GM12878 (cell line): Measurements from ENCODE around the gene PAK5. TPM values are rescaled to one million over a fixed set of nuclear protein-coding genes. Genes with fewer than 3 reads are reported as not detected.

Source experiments
- CEBPB ChIP-seq, 2 experiments: fragments of 150-350 bp in 1 of 2; IDR thresholded peaks; 2 replicates each; pipeline ENCODE4 v1.6.1; 2012 to 2014; ENCODE audit warnings: low read depth in 2 of 2, low read length in 2 of 2, borderline replicate concordance in 1 of 2, inconsistent platforms in 1 of 2
- CHD1 ChIP-seq: IDR thresholded peaks from 2 replicates; pipeline ENCODE4 v1.6.1; 2012; ENCODE audit warnings: low read depth, low read length, improper control_type of control experiment
- CHD4 ChIP-seq: fragments of 200-600 bp; sonication (generic); IDR thresholded peaks from 2 replicates; pipeline ENCODE4 v1.6.1; 2016; ENCODE audit warnings: mild to moderate bottlenecking
- SMC3 ChIP-seq: IDR thresholded peaks from 2 replicates; pipeline ENCODE4 v1.6.1; 2011; ENCODE audit warnings: low read length, improper control_type of control experiment, borderline replicate concordance
- polyA plus RNA-seq, 11 experiments: library from polyadenylated mRNA; depleted of rRNA in 4 of 11; unstranded in 6 of 11; stranded (reverse) in 5 of 11; fragments of >200 nt; fragmentation: Nextera tagmentation in 4 of 11; fragmentation: Illumina TruSeq in 1 of 11; extraction: Ambion mirVana in 4 of 11; extraction: Trizol in 1 of 11; gene quantifications; 1 replicate in 1 of 11; 2 replicates in 10 of 11; pipeline versions ENCODE4 v1.2.1 to v1.2.3, GENCODE V29; 2011 to 2016; ENCODE audit warnings: inconsistent platforms in 2 of 11, missing spikeins in 2 of 11, low read depth in 1 of 11
- total RNA-seq, 4 experiments: library from RNA; depleted of rRNA in 3 of 4; stranded (reverse); fragments of >200 nt in 3 of 4; fragmentation: Illumina TruSeq in 1 of 4; extraction: Trizol in 1 of 4; gene quantifications; 2 replicates each; pipeline versions ENCODE4 v1.2.1 to v1.2.3, GENCODE V29; 2013 to 2021
- TF ChIP-seq, protein P1 (sequence below): fragments of 450-650 bp; IDR thresholded peaks from 2 replicates; pipeline ENCODE4 v1.6.1; 2017; ENCODE audit warnings: mild to moderate bottlenecking, low read depth, inconsistent platforms; ENCODE audit not compliant: poor library complexity, severe bottlenecking
- TF ChIP-seq, protein P2 (sequence below): fragments of 450-650 bp; IDR thresholded peaks from 2 replicates; pipeline ENCODE4 v1.6.1; 2017; ENCODE audit warnings: low read depth, mild to moderate bottlenecking, moderate library complexity
- TF ChIP-seq, protein P3 (sequence below): fragments of 150-350 bp; IDR thresholded peaks from 2 replicates; pipeline ENCODE4 v1.6.1; 2016; ENCODE audit warnings: low read depth, low read length

The PAK5 gene
- total and polyA plus RNA-seq, 10 of the 15 experiments (the other 5 are each of a cell fraction or from before 2014, with no cell fraction given), result not detected

- TF ChIP-seq, protein P1, sequence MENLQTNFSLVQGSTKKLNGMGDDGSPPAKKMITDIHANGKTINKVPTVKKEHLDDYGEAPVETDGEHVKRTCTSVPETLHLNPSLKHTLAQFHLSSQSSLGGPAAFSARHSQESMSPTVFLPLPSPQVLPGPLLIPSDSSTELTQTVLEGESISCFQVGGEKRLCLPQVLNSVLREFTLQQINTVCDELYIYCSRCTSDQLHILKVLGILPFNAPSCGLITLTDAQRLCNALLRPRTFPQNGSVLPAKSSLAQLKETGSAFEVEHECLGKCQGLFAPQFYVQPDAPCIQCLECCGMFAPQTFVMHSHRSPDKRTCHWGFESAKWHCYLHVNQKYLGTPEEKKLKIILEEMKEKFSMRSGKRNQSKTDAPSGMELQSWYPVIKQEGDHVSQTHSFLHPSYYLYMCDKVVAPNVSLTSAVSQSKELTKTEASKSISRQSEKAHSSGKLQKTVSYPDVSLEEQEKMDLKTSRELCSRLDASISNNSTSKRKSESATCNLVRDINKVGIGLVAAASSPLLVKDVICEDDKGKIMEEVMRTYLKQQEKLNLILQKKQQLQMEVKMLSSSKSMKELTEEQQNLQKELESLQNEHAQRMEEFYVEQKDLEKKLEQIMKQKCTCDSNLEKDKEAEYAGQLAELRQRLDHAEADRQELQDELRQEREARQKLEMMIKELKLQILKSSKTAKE, result no peak
- TF ChIP-seq CHD1 (no peak), CHD4 (no peak), CEBPB (IDR thresholded peaks at IDR 0.05; ENCODE audit: borderline replicate concordance in 1 of 2, low read depth in 2 of 2, low read length in 2 of 2) (no peak), SMC3 (no peak)
- TF ChIP-seq, protein P2, sequence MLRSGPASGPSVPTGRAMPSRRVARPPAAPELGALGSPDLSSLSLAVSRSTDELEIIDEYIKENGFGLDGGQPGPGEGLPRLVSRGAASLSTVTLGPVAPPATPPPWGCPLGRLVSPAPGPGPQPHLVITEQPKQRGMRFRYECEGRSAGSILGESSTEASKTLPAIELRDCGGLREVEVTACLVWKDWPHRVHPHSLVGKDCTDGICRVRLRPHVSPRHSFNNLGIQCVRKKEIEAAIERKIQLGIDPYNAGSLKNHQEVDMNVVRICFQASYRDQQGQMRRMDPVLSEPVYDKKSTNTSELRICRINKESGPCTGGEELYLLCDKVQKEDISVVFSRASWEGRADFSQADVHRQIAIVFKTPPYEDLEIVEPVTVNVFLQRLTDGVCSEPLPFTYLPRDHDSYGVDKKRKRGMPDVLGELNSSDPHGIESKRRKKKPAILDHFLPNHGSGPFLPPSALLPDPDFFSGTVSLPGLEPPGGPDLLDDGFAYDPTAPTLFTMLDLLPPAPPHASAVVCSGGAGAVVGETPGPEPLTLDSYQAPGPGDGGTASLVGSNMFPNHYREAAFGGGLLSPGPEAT, result no peak
- TF ChIP-seq, protein P3, sequence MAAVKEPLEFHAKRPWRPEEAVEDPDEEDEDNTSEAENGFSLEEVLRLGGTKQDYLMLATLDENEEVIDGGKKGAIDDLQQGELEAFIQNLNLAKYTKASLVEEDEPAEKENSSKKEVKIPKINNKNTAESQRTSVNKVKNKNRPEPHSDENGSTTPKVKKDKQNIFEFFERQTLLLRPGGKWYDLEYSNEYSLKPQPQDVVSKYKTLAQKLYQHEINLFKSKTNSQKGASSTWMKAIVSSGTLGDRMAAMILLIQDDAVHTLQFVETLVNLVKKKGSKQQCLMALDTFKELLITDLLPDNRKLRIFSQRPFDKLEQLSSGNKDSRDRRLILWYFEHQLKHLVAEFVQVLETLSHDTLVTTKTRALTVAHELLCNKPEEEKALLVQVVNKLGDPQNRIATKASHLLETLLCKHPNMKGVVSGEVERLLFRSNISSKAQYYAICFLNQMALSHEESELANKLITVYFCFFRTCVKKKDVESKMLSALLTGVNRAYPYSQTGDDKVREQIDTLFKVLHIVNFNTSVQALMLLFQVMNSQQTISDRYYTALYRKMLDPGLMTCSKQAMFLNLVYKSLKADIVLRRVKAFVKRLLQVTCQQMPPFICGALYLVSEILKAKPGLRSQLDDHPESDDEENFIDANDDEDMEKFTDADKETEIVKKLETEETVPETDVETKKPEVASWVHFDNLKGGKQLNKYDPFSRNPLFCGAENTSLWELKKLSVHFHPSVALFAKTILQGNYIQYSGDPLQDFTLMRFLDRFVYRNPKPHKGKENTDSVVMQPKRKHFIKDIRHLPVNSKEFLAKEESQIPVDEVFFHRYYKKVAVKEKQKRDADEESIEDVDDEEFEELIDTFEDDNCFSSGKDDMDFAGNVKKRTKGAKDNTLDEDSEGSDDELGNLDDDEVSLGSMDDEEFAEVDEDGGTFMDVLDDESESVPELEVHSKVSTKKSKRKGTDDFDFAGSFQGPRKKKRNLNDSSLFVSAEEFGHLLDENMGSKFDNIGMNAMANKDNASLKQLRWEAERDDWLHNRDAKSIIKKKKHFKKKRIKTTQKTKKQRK, result no peak
Measured at GRCh38 chr20:9523636-9524035, 315.2 kb downstream of the PAK5 start (continued).
